NCI-H1694 treated with DMSO at 0.1 percent for 48 hours (cell line): ENCODE results near the gene CDC25A.
"Not testable (repeated sequence)": the region's sequence is repeated elsewhere in the genome, so short reads cannot be mapped to it uniquely, and the experiment has no call there.

Source experiments
- DNase-seq: peaks from one replicate; lab custom pipeline; 2025; lab: John Stamatoyannopoulos, UW

The CDC25A gene

GRCh38 chr3:48140936-48141603 is 47.1 kb downstream of the CDC25A start:
- DNase-seq, result no peak

- DNase-seq, result no peak
Observed at GRCh38 chr3:48140336-48140757, 47.9 kb downstream of the CDC25A start.

- no peak for DNase-seq
Observed at GRCh38 chr3:48137425-48137999, 50.7 kb downstream of the CDC25A start.

GRCh38 chr3:48135552-48136495 is 52.4 kb downstream of the CDC25A start:
- no peak for DNase-seq

GRCh38 chr3:48130321-48130904 is 57.8 kb downstream of the CDC25A start:
- DNase-seq, result no peak

- no peak for DNase-seq
Observed at GRCh38 chr3:48129921-48130320, 58.3 kb downstream of the CDC25A start.

GRCh38 chr3:48128774-48129173 is 59.4 kb downstream of the CDC25A start:
- no peak for DNase-seq

GRCh38 chr3:48125886-48126622 is 62.2 kb downstream of the CDC25A start:
- DNase-seq, result no peak

- no peak for DNase-seq
Observed at GRCh38 chr3:48125013-48125705, 63.1 kb downstream of the CDC25A start.

- no peak for DNase-seq
Observed at GRCh38 chr3:48123346-48123745, 64.9 kb downstream of the CDC25A start.

GRCh38 chr3:48122504-48122903 is 65.7 kb downstream of the CDC25A start:
- no peak for DNase-seq

GRCh38 chr3:48120223-48120622 is 68.0 kb downstream of the CDC25A start:
- no peak for DNase-seq

GRCh38 chr3:48119505-48120193 is 68.6 kb downstream of the CDC25A start:
- no peak for DNase-seq

- no peak for DNase-seq
Observed at GRCh38 chr3:48118928-48119327, 69.3 kb downstream of the CDC25A start.

- DNase-seq, result no peak
Observed at GRCh38 chr3:48118322-48118721, 69.9 kb downstream of the CDC25A start.

GRCh38 chr3:48112813-48113212 is 75.4 kb downstream of the CDC25A start:
- DNase-seq, result no peak

- DNase-seq, result not testable (repeated sequence)
Observed at GRCh38 chr3:48112108-48112791, 76.0 kb downstream of the CDC25A start.

GRCh38 chr3:48110463-48110862 is 77.8 kb downstream of the CDC25A start:
- DNase-seq, result no peak

GRCh38 chr3:48107227-48107626 is 81.0 kb downstream of the CDC25A start:
- DNase-seq, result no peak
